Karpas-422 (cell line): ENCODE measurements around the gene IPO9. TPM values are rescaled to one million over a fixed set of nuclear protein-coding genes. Genes with fewer than 3 reads are reported as not detected.

Experiments used
- DNase-seq: peaks from one replicate; pipeline ENCODE4 v3.0.0-alpha.2; 2015
- H2AFZ ChIP-seq: fragments of 200-600 bp; sonication (generic); 2 replicates; pipeline ENCODE4 v1.6.1; 2014; ENCODE audit warnings: antibody characterized with exemption, low read length, mixed read lengths
- H3K27ac ChIP-seq: fragments of 200-600 bp; sonication (generic); 2 replicates; pipeline ENCODE4 v1.5.1; 2014; ENCODE audit warnings: mild to moderate bottlenecking, low read length, moderate library complexity
- H3K27me3 ChIP-seq: fragments of 200-600 bp; sonication (generic); 2 replicates; pipeline ENCODE4 v1.6.1; 2014; ENCODE audit warnings: low read length, mixed read lengths
- H3K36me3 ChIP-seq: fragments of 200-600 bp; sonication (generic); 2 replicates; pipeline ENCODE4 v1.6.1; 2014; ENCODE audit warnings: low read length, mixed read lengths; ENCODE audit not compliant: insufficient read depth
- H3K4me1 ChIP-seq: fragments of 200-600 bp; sonication (generic); 2 replicates; pipeline ENCODE4 v1.6.1; 2014; ENCODE audit warnings: mild to moderate bottlenecking, low read length, mixed read lengths
- H3K4me2 ChIP-seq: fragments of 200-600 bp; sonication (generic); 2 replicates; pipeline ENCODE4 v1.6.1; 2014; ENCODE audit warnings: low read length, low read depth, mild to moderate bottlenecking; ENCODE audit not compliant: poor library complexity, severe bottlenecking
- H3K4me3 ChIP-seq: fragments of 200-600 bp; sonication (generic); 2 replicates; pipeline ENCODE4 v1.5.1; 2014; ENCODE audit warnings: mild to moderate bottlenecking, antibody characterized with exemption, low read length, mixed read lengths
- H3K79me2 ChIP-seq: fragments of 200-600 bp; sonication (generic); 2 replicates; pipeline ENCODE4 v1.6.1; 2014; ENCODE audit warnings: mild to moderate bottlenecking, low read length, mixed read lengths
- H3K9ac ChIP-seq: fragments of 200-600 bp; sonication (generic); 2 replicates; pipeline ENCODE4 v1.6.0; 2014; ENCODE audit warnings: low read length
- H3K9me2 ChIP-seq: fragments of 200-600 bp; sonication (generic), shearing (Covaris generic); replicated peaks from 2 replicates; pipeline ENCODE4 v1.6.0; 2014; ENCODE audit warnings: mild to moderate bottlenecking, low read length, moderate library complexity; ENCODE audit not compliant: insufficient read depth
- H3K9me3 ChIP-seq: fragments of 300-700, 200-600 bp; sonication (generic); 2 replicates; pipeline ENCODE4 v1.6.1; 2014; ENCODE audit warnings: low read length, mixed read lengths
- H4K20me1 ChIP-seq: fragments of 200-600 bp; sonication (generic); 2 replicates; pipeline ENCODE4 v1.6.1; 2014; ENCODE audit warnings: mild to moderate bottlenecking, antibody characterized with exemption, low read length, low read depth; ENCODE audit not compliant: insufficient read depth
- total RNA-seq: library from RNA; depleted of rRNA; stranded (reverse); fragments of >200 nt; shearing (Covaris generic); gene quantifications from 2 replicates; pipeline ENCODE4 v1.2.3, GENCODE V29; 2014; ENCODE audit warnings: low replicate concordance

The IPO9 gene
- total RNA-seq, 1 experiment from 2014 or later, result 22.7 TPM

- Histone ChIP-seq H3K9ac (no peak overlapping the region), H3K4me2 (no peak overlapping the region), H3K4me3 (no peak overlapping the region)
Measured at GRCh38 chr1:201889090-201889968, 60.4 kb downstream of the IPO9 start.

GRCh38 chr1:201890223-201890622 is 61.3 kb downstream of the IPO9 start:
- DNase-seq, result no peak
- no peaks in the 10 kb centered on the region for H3K27me3 ChIP-seq

More at GRCh38 chr1:201889090-201889968, 60.4 kb downstream of the IPO9 start:
- H3K27ac ChIP-seq, result no peak overlapping the region
- H3K4me1 ChIP-seq, result no peaks in the 10 kb centered on the region
- DNase-seq, result no peak
- no peaks in the 10 kb centered on the region for H3K9me2 ChIP-seq
- H3K27me3 ChIP-seq, result no peaks in the 10 kb centered on the region
- H2AFZ ChIP-seq, result no peak overlapping the region
- no peaks in the 10 kb centered on the region for H3K79me2 ChIP-seq
- no peaks in the 10 kb centered on the region for H3K9me3 ChIP-seq
- no peaks in the 10 kb centered on the region for H4K20me1 ChIP-seq
- no peaks in the 10 kb centered on the region for H3K36me3 ChIP-seq

GRCh38 chr1:201890806-201891450 is 62.0 kb downstream of the IPO9 start:
- no peaks in the 10 kb centered on the region for H4K20me1 ChIP-seq
- H3K9me2 ChIP-seq, result no peaks in the 10 kb centered on the region
- no peaks in the 10 kb centered on the region for H3K4me1 ChIP-seq
- H3K36me3 ChIP-seq, result no peaks in the 10 kb centered on the region
- H3K27me3 ChIP-seq, result no peaks in the 10 kb centered on the region
- no peak for DNase-seq
- no peak overlapping the region for H3K4me2 ChIP-seq
- no peak overlapping the region for H3K27ac ChIP-seq
- H3K79me2 ChIP-seq, result no peaks in the 10 kb centered on the region
- H3K9me3 ChIP-seq, result no peaks in the 10 kb centered on the region
- no peak overlapping the region for H2AFZ ChIP-seq
- H3K4me3 ChIP-seq, result no peak overlapping the region
- no peak overlapping the region for H3K9ac ChIP-seq

More at GRCh38 chr1:201890223-201890622, 61.3 kb downstream of the IPO9 start:
- no peak overlapping the region for H3K4me3 ChIP-seq
- H3K9me2 ChIP-seq, result no peaks in the 10 kb centered on the region
- no peaks in the 10 kb centered on the region for H3K36me3 ChIP-seq
- H3K4me1 ChIP-seq, result no peaks in the 10 kb centered on the region
- H4K20me1 ChIP-seq, result no peaks in the 10 kb centered on the region
- no peak overlapping the region for H3K4me2 ChIP-seq
- H2AFZ ChIP-seq, result no peak overlapping the region
- H3K9me3 ChIP-seq, result no peaks in the 10 kb centered on the region
- no peak overlapping the region for H3K9ac ChIP-seq
- no peaks in the 10 kb centered on the region for H3K79me2 ChIP-seq
- no peak overlapping the region for H3K27ac ChIP-seq

GRCh38 chr1:201891451-201892045 is 62.6 kb downstream of the IPO9 start:
- Histone ChIP-seq H4K20me1 (no peaks in the 10 kb centered on the region), H3K9me2 (no peaks in the 10 kb centered on the region), H3K9ac (no peak overlapping the region), H3K4me3 (no peak overlapping the region), H3K4me1 (0 out of 2 replicates have a peak, but pooled peaks cover 2% of the 10 kb centered on the region), H3K36me3 (no peaks in the 10 kb centered on the region), H3K27me3 (no peaks in the 10 kb centered on the region), H3K27ac (no peak overlapping the region), H2AFZ (no peak overlapping the region), H3K9me3 (no peaks in the 10 kb centered on the region), H3K4me2 (no peak overlapping the region), H3K79me2 (no peaks in the 10 kb centered on the region)
- DNase-seq, result no peak

GRCh38 chr1:201892211-201892610 is 63.3 kb downstream of the IPO9 start:
- Histone ChIP-seq H3K27ac (no peak overlapping the region), H3K36me3 (no peaks in the 10 kb centered on the region), H3K4me2 (no peak overlapping the region), H2AFZ (no peak overlapping the region), H4K20me1 (no peaks in the 10 kb centered on the region), H3K79me2 (no peaks in the 10 kb centered on the region), H3K9me3 (no peaks in the 10 kb centered on the region), H3K4me3 (no peak overlapping the region), H3K4me1 (0 out of 2 replicates have a peak, but pooled peaks cover 2% of the 10 kb centered on the region), H3K27me3 (no peaks in the 10 kb centered on the region), H3K9me2 (no peaks in the 10 kb centered on the region), H3K9ac (no peak overlapping the region)
- DNase-seq, result no peak

- no peaks in the 10 kb centered on the region for H3K79me2 ChIP-seq
- no peaks in the 10 kb centered on the region for H3K9me2 ChIP-seq
- H3K4me3 ChIP-seq, result no peak overlapping the region
- no peak overlapping the region for H3K4me2 ChIP-seq
- H2AFZ ChIP-seq, result no peak overlapping the region
- 0 out of 2 replicates have a peak, but pooled peaks cover 2% of the 10 kb centered on the region for H3K4me1 ChIP-seq
- no peak for DNase-seq
- no peak overlapping the region for H3K27ac ChIP-seq
- H3K9ac ChIP-seq, result no peak overlapping the region
- H3K36me3 ChIP-seq, result no peaks in the 10 kb centered on the region
- no peaks in the 10 kb centered on the region for H3K27me3 ChIP-seq
- H4K20me1 ChIP-seq, result no peaks in the 10 kb centered on the region
- no peaks in the 10 kb centered on the region for H3K9me3 ChIP-seq
Measured at GRCh38 chr1:201893431-201893830, 64.5 kb downstream of the IPO9 start.

- no peaks in the 10 kb centered on the region for H4K20me1 ChIP-seq
- no peak overlapping the region for H3K9ac ChIP-seq
- H3K4me2 ChIP-seq, result no peak overlapping the region
- no peaks in the 10 kb centered on the region for H3K9me2 ChIP-seq
- no peak overlapping the region for H3K27ac ChIP-seq
- H3K4me1 ChIP-seq, result 0 out of 2 replicates have a peak, but pooled peaks cover 2% of the 10 kb centered on the region
- no peaks in the 10 kb centered on the region for H3K27me3 ChIP-seq
- H3K9me3 ChIP-seq, result no peaks in the 10 kb centered on the region
- no peak overlapping the region for H3K4me3 ChIP-seq
- H3K36me3 ChIP-seq, result no peaks in the 10 kb centered on the region
- H3K79me2 ChIP-seq, result no peaks in the 10 kb centered on the region
- DNase-seq, result no peak
- no peak overlapping the region for H2AFZ ChIP-seq
Measured at GRCh38 chr1:201894343-201895119, 65.6 kb downstream of the IPO9 start.
